SKM-1 treated with dmso at 0.1 percent for 144 hours (cell line): Measurements from ENCODE around the gene MEGF10.
"Not testable (repeated sequence)": the region's sequence is repeated elsewhere in the genome, so short reads cannot be mapped to it uniquely, and the experiment has no call there.

Experiments used
- DNase-seq: peaks from one replicate; lab custom pipeline; 2025; ENCODE audit not compliant: unreplicated experiment; lab: John Stamatoyannopoulos, UW

MEGF10 gene

GRCh38 chr5:127297348-127298035, 6.9 kb downstream of the MEGF10 start:
- no peak for DNase-seq

GRCh38 chr5:127298036-127298429, 7.4 kb downstream of the MEGF10 start:
- DNase-seq, result no peak

DNA sequence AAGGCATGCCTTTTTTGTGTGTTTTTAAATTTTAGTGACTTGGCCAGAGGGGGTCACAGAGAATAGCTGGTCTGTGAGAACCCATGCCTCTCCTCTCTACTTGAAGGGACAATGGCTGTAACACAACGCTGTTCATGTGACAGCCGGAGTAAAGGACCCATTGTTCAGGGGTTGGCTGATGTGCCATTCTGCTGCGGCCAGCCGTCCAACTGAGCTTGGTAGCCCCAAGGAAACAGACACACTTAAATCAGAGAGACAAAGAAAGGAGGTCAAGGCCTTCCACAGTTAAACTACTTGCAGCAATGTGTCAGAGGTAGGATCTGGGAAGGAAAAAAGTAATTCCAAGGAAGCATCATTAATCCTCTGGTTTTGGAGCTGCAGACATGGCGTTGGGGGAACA, 8.1 kb downstream of the MEGF10 start:
- no peak for DNase-seq

DNA sequence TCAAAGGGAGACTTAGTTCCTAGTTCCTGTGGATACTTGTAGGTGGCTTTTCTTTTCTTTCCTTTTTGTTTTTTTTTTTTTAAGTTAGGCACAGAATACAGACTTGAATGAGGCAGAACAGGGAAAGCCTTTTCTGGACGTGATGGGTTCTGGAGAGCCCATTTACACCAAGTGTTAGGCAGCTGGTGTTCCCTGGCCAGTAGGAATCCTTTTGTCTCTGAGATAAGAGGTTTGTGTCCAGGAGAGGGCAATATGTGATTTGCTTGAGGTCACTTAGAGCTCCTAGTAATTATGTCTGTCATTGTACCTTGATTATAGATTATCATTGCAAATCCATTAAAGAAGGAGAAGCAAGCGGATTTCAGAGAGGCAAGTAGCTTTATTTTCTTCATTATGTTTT, 9.1 kb downstream of the MEGF10 start:
- DNase-seq, result no peak

GRCh38 chr5:127302509-127302908, 11.9 kb downstream of the MEGF10 start:
- no peak for DNase-seq

- no peak for DNase-seq
These were observed 12.8 kb downstream of the MEGF10 start for GRCh38 chr5:127303404-127303803.

GRCh38 chr5:127305493-127305892, 14.9 kb downstream of the MEGF10 start:
- DNase-seq, result no peak

DNA sequence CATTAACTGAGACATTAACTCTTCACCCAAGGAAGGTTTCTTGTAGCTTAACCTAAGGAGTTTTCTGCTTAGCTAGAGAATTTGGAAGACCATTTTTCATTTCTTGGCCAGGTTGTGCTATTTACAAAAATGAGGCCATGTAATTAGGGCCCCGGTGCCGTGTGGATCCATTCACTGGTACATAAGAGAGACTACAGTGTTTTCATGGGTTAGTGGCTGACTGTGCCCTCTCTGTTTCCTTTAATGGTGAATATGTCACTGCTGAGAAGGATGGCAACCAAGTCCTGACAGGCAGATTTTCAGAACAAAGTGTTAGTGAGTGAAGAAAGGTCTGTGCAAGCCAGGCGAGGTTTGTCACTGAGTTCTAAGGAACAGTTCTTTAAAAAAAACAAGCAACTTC, 15.4 kb downstream of the MEGF10 start:
- DNase-seq, result no peak

GRCh38 chr5:127306647-127307046, 16.1 kb downstream of the MEGF10 start:
- DNase-seq, result no peak

DNA sequence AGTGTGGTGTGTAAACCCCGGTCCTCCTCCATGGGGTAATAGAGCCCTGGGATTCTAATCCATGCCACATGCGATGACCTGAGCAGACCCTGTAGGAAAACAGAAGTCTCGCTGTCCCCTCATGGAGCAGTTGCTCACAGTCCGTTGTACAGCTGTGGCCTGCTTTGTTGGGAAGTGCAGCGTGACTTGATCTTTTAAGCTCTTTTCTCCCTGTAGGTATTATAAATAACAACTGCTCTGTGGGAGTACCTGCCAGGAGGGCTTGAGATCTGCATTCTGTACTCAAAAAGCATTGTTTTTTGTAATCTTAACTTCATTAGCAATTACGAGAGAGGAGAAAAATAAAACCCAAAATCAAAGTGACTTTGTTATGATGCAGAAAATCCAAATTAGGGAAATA, 17.3 kb downstream of the MEGF10 start:
- DNase-seq, result no peak

DNA sequence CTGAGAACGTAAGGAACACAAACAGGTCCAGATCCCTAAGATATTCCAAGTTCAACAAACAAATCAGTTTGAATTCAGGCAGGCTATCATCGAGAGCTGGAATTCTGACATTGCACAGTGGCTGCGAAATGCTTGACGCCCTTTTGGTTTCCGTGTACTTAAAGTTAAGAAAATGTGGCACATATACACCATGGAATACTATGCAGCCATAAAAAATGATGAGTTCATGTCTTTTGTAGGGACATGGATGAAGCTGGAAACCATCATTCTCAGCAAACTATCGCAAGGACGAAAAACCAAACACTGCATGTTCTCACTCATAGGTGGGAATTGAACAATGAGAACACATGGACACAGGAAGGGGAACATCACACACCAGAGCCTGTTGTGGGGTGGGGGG, 17.7 kb downstream of the MEGF10 start:
- DNase-seq, result not testable (repeated sequence)

GRCh38 chr5:127308945-127309344, 18.3 kb downstream of the MEGF10 start:
- DNase-seq, result no peak

- DNase-seq, result no peak
These were observed 20.8 kb downstream of the MEGF10 start for GRCh38 chr5:127311349-127311748.

DNA sequence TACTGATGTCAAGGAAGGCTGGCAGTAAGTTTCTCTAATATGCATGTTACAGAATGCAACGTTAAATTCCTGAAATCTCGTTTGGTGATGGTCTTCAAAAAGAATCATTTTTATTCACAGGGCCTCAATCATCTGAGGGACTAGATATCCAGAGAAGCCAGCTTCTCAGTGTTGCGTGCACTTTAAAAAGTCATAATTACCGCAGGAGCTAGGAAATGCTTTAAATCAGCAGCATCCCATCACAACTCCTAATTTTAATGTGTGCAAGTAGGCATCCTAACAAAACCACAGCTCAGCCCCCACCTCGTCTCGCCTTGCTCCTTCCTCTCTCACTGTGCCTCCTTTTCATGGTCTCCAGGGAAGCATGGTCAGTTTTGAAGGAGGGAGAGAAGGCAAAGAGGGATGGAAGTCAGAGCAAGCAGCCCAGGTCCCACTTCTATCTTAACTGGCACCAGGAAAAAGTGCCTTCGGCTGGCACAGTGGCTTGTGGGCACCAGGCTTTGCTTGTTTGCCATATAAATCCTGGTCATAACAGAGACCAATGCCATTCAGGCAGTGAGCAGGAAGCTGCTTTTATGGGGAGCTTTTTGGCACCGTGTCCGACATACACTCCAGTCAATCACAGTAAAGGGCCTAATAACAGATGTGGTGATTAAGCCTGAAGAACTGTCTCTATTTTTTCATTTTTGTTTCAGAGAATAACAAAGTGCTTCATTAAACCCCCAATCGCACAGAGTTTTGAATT, 21.4 kb downstream of the MEGF10 start:
- no peak for DNase-seq

- DNase-seq, result no peak
These were observed 22.8 kb downstream of the MEGF10 start for GRCh38 chr5:127313379-127313778.

GRCh38 chr5:127313847-127314473, 23.4 kb downstream of the MEGF10 start:
- peak; percentile 45 for DNase-seq

GRCh38 chr5:127316011-127316410, 25.4 kb downstream of the MEGF10 start:
- no peak for DNase-seq

DNA sequence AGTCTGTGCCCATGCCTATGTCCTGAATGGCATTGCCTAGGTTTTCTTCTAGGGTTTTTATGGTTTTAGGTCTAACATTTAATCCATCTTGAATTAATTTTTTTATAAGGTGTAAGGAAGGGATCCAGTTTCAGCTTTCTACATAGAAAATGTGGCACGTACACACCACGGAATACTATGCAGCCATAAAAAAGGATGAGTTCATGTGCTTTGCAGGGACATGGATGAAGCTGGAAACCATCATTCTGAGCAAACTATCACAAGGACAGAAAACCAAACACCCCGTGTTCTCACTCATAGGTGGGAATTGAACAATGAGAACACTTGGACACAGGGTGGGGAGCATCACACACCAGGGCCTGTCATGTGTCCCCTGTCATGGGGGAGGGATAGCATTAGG, 26.8 kb downstream of the MEGF10 start:
- DNase-seq, result not testable (repeated sequence)

DNA sequence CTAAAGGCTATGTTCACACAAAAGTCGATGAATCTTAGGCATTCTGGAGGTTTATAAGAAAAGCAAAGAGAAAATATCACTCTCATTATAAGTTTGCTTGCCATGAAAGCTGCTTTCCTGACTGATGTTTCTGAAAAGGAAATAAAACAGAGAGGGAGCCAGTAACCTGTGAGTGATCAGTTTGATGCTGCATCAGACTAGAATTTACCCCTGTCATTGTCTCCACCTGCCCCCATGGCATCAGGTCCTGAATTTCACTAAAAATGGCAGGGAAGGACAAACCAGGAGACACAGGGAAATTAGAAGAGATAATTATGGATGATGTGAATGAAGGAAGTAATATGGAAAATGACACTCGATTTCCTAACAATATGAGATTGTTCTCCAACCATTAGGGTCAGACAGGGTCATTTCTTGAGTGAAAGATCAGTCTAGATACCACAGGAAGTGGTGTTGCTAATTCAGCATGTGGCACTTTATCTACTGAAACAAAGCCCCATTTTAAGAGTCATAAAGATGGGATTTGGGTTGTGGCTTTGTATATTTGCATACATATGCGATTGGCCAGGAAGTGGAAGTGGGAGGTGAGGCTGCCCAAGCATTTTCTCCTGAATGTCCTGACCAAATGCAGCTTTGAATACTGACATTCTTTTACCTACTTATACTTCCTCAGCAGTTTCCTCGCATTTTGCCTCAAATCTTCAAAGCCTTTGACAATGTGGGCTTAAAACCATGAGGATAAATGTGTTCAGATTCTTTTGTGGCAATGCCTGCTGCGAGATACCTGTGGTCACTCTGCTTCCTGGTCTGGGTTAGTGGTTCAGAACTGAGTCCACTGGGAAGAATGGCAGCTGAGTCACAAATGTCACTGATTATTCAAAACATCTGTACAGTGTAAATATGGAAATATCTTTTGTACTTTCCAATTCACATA, 29.7 kb downstream of the MEGF10 start:
- no peak for DNase-seq

- no peak for DNase-seq
These were observed 30.9 kb downstream of the MEGF10 start for GRCh38 chr5:127321465-127321864.

GRCh38 chr5:127322403-127322802, 31.8 kb downstream of the MEGF10 start:
- DNase-seq, result no peak
